GM21360 (cell line): ENCODE results near the gene APOL6.
"Not testable (repeated sequence)": the region's sequence is repeated elsewhere in the genome, so short reads cannot be mapped to it uniquely, and the experiment has no call there.

Experiments used
- ATAC-seq: cut with Tn5 transposase; IDR thresholded peaks from one replicate; pipeline ENCODE4 v1.9.1; 2021; ENCODE audit warnings: mild to moderate bottlenecking, moderate library complexity; ENCODE audit not compliant: unreplicated experiment

APOL6 gene

GRCh38 chr22:35634943-35635540, 13.2 kb upstream of the APOL6 start:
- ATAC-seq: no peak

- ATAC-seq: no peak
Observed at GRCh38 chr22:35637254-35637653, 11.0 kb upstream of the APOL6 start.

GRCh38 chr22:35638001-35638400, 10.2 kb upstream of the APOL6 start:
- ATAC-seq: no peak

DNA sequence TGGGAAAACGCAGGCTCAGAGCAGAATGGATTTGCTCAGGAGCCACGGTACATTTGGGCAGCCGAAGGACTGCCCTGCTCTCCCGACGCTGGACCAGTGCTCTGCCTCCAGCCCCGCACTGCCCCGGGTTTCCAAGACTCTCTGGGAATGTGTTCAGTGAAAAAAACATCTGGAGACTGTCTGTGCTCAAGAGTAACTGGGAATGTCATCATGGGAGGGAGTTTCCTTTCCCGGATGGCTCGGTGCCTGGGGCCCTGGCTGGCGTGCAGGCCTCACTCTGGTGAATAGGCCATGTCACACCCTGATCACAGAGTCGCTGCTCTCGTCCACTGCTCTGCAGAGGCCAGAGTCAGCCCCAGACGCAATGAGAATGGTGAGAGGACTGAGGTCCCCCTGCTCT, 9.8 kb upstream of the APOL6 start:
- ATAC-seq: no peak

- no peak for ATAC-seq
Observed at GRCh38 chr22:35641494-35642120, 6.6 kb upstream of the APOL6 start.

DNA sequence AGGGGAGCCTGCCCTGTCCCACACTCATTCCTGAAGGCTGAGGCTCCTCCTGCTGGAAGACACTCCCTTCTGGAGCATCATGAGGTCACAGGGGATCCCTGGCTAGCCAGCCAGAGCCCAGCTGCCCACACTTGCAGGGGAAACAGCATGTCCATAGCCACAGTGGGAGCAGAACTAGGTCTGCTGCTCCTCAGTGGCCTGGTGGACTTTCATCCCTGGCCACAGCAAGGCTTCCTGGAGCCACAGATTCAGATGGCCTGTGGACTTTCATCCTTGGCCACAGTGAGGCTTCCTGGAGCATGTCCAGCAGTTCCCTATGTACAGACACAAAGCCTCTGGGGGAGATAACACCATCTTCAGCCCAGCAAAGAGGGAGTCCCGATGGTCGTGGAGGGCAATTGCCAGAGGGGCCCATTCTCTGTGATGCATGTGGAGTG, 5.9 kb upstream of the APOL6 start:
- no peak for ATAC-seq

GRCh38 chr22:35643991-35644390, 4.3 kb upstream of the APOL6 start:
- ATAC-seq: no peak

- no peak for ATAC-seq
Observed at GRCh38 chr22:35645646-35646045, 2.6 kb upstream of the APOL6 start.

GRCh38 chr22:35649026-35649553, 844 bp downstream of the APOL6 start:
- no peak for ATAC-seq

DNA sequence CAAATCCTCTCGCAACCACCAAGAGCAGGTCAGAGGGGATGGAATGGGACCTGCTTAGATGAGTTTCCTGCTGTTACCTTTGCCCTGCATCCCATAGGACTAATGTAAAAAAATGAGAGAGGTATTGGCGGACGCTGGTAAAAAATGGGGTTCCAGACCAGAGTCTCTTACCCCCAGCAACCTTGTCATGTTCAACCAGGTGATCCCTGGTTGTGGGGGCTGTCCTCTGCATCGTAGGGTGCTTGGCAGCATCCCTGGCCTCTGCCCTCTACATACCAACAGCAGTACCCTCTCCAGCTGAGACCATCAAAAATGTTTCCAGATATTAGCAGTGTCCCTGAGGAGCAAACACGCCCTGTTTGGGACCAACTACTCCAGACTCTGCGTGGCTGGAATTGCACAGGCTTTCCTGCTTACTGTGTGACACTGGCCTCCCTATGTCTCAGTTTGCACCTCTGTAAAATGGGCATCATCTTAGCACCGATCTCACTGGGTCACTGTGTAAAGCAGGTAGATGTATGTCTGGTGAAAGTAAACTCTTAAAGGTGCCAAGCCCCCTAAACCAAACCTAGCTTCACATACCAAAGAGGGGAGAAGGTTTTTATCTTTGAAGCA, 1.5 kb downstream of the APOL6 start:
- ATAC-seq: no peak

- ATAC-seq: no peak
Observed at GRCh38 chr22:35651085-35651484, 2.8 kb downstream of the APOL6 start.

DNA sequence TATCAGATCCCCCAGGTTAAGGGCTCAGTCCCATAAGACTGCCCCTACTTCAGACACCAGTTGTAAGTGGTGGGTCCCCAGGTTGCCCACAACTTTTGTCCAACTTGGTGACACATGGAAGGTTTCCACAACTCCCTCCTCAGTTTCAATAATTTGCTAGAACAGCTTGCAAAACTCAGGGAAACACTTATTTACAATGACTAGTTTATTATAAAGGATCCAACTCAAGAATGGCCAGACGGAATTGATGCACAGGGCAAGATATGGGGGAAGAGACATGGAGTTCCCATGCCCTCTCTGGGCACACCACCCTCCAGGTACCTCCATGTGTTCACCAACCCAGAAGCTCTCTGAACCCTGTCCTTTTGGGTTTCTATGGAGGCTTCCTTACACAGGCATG, 5.6 kb downstream of the APOL6 start:
- ATAC-seq: no peak

GRCh38 chr22:35656284-35656752, 8.1 kb downstream of the APOL6 start:
- no peak for ATAC-seq

DNA sequence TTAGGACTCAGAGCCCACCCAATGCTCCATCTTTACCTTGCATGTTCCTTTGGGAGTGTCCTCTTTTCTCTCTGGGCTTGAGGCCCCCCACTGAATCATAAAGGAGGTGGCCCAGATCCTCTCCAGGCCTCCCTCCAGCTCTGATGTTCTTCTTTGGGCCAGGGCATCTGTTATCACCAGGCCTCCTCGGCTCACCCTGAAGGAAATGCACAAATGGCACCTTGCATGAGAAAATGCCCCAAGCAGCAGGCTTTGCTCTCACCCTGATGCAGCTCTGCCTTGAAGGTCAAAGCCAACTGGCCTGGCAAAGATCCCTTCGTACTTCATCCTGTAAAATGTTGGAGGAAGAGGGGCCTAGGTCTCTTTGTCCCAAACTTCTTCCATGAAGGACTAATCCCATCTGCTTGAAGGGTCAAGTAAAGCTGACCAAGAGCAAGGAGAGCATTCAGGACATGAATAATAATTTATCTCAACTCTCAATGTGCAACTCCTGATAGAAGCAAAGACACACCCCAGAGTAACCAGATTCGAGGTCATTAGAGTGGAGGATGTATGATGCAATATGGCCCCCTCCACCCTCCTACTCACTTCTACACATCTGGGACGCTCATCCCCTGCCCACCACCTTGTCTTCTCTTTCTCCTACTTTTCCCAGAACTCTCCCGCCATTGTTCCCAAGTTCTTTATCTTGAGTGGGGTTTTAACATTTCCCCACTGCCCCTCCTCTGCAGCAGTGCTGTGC, 9.5 kb downstream of the APOL6 start:
- ATAC-seq: no peak

GRCh38 chr22:35660291-35661127, 12.3 kb downstream of the APOL6 start:
- no peak for ATAC-seq

GRCh38 chr22:35661464-35661863, 13.2 kb downstream of the APOL6 start:
- ATAC-seq: no peak

DNA sequence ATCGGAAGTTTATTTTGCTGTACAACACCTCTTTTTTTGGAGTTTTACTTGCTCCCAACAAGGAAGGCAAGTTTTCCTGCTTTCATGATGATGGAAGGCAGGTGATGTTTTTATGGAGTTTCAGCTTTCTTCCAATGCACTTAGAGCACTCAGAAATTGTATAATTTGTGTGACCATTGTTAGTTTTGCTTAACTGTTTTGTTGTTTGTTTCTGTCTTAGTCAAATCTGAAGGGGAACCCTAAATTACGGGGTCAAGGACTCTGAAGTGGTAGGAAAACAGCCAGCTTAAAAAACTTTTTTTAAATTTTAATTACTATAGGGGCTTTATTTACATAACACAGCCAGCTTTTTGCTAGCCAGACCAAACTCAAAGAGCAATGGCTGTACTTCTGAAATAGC, 14.7 kb downstream of the APOL6 start:
- ATAC-seq: no peak

DNA sequence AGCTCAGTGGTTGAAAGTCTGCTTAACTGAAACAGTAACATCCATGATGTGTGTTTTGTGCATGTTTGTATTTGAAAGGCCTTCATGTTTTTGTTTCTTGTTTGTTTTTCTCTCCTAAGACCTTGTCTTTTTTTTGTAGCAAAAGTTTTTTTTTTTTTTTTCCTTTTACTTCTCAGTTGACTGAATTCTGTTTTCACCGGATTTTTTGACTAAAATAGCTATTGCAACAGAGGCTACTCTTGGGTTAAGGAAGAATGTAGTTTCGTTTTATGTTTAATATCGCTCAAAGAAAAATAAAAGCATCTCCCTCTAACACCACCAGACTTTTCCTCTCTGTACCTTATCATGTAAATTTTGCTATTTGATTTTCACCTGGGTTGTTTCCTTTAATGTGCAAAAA, 15.1 kb downstream of the APOL6 start:
- no peak for ATAC-seq

DNA sequence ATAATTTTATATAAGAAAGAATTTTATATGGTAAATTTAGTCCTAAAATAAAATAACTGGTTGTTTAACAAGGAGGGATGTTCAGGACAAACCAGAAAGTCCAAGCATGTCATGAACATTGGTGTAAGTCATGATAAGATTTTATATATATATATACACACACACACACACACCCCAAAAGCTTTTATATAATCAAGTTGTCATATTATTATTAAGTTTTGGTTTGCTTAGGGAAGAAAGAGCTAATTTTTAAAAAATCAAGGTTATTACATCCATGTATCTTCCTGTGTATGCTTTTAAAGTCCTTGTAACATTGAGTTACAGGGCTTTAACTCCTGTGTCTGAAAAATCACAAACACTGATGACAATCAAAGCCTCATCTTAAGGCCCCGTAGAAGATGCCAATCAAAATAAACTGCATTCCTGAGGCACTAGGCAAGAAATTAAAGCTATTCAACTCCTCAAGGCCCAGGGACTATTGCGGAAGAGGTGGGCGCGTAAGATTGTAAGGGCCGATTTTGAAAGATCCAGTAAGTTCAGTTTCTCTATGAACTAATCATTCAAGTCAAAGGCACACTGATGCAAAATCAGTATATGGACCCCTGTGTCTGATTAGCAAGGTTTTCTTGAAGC, 16.8 kb downstream of the APOL6 start:
- ATAC-seq: no peak

DNA sequence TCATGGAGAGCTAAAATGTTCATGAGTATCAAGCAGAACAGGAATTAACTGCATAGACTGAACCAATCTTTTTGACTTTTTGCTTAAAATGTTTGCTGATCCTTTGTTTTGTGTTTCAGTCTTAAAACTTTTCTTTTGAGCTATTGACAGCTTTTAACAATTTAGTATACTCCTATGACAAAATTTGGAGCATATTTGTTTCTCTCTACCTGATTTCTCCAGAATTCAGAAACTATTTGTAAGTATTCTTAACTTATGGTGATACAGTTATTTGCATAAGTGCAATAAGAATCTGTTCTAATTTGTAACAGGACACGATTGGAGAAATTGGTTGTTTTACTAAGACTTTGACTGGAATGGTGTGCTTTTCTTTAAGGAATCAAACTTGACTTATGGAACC, 18.5 kb downstream of the APOL6 start:
- ATAC-seq: not testable (repeated sequence)
